HG02885 (cell line): ENCODE results near the gene TRPM2.
"Not testable (repeated sequence)": the region's sequence is repeated elsewhere in the genome, so short reads cannot be mapped to it uniquely, and the experiment has no call there.

Experiments
- ATAC-seq: cut with Tn5 transposase; IDR thresholded peaks from one replicate; pipeline ENCODE4 v1.9.1; 2021; ENCODE audit warnings: mild to moderate bottlenecking; ENCODE audit not compliant: unreplicated experiment, poor library complexity

The TRPM2 gene

DNA sequence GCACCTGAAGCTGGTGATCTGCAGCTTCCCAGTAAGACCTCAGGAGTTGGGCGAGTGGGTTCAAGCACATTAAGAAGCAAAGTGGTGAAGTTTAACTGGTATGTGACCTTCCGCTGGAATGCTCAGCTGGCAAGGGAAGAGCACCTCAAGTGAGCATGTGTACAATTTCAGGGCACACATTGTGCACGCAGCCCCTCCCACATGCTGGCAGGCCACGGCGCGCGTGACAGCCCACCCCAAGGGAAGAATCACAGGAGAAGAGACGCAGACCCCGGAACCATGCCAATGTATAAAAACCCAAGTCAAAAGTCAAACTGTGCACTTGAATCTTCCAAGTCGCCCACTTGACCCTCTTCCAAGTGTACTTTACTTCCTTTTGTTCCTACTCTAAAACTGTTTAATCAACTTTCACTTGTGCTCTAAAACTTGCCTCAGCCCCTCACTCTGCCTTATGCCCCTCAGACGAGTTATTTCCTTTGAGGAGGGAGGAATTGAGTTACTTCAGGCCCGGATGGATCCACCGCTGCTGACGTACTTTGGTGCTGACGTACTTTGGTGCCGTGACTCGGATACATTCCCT lies 121.9 kb downstream of the TRPM2 start:
- ATAC-seq = no peak

DNA sequence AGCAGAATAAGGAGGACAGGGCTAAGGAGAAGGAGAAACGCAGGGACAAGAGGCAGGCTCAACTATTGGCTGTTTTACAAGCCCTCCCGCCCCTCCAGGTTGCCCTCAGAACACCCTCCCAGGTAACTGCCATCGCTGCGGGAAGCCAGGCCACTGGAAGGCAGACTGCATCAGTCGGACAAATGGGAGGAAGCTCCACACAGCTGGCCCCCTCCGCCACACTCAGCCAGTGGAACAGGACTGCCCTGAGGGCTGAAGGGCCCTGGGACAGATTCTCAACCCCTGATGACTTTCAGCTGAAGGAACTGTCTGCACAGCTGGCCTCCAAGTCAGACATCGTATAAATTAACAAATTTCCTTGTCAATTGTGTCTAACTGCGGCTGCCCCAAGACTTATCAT lies 123.7 kb downstream of the TRPM2 start:
- ATAC-seq = no peak

DNA sequence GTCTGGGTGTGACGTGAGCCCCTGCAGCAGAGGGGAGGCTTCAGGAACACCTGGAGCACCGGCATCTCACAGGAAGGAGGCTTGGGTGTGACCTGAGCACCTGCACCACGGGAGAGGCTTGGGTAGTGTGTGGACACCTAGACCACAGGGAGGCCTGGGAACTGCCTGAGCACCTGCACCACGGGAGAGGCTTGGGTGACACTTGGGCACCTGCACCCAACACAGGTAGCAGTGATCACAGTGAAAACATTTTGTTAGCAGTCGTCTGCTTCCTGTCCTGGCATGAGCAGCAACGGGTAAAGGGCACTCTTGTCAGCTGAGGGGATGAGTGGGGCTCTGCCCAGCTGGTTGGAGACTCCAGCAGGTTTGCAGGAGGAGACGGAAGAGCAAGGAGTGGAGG lies 124.3 kb downstream of the TRPM2 start:
- no peak for ATAC-seq

DNA sequence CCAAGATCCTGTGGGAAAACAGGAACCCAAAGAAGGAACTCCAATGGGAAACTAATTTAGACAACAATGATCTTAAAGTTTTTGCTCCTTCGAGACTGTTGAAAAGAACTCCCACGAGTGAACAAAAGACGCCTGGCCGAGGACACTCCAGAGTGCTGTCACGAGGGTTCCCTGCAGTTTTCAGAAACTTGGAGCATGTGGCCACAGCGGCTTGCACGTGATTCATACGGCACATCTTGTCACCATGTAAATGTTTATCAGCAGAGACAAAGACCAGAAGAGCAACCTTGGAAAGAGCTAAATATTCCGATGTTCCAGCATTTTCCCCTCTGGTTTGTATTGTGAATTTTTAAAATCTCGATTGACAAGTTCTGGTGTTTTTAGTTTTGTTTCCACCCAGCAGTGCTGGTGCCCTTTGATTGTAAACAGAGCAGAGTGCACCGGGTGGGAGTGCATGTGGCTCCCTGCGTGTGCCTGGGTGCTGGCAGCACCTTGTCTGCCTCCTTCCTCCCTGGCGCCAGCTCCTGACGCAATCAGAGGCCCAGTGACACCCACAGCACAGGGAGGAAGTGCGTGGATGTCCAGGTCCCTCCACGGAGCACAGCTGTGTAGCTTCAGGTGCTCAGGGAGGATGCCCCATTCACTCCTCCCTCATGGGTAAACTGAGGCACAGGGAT lies 124.8 kb downstream of the TRPM2 start:
- no peak for ATAC-seq

DNA sequence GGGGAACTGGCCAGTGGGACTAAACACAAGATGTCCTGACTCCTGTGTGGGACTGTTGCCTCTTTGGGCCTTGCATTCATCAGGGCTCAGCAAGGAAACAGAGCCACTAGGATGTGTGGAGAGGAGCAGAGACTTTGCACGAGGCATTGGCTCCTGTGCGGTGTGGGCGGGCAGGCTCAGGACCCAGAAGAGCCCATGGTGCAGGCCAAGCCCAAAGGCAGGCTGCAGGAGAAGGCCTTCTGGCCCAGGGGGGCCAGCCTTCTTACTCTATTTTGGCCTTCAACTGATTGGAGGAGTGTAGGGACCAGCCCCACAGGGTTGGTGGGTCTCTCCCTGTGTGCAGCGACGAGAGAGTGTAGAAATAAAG lies 125.4 kb downstream of the TRPM2 start:
- no peak for ATAC-seq

DNA sequence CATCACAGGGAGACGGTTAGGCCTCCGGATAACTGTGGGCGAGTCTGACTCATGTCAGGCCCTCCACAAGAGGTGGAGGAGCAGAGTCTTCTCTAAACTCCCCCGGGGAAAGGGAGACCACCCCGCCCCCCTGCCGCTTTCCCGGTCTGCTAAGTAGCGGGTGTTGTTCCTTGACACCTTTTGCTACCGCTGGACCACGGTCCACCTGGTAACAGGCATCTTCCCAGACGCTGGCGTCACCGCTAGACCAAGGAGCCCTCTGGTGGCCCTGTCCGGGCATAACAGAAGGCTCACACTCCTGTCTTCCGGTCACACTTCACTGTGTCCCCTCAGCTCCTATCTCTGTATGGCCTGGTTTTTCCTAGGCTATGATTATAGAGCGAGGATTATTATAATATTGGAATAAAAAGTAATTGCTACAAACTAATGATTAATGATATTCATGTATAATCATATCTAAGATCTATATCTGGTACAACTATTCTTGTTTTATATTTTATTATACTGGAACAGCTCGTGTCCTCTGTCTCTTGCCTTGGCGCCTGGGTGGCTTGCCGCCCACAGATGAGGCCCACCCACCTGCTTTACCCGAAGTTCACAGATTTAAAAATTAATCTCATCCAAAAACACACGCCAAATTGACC lies 126.3 kb downstream of the TRPM2 start:
- ATAC-seq = not testable (repeated sequence)

DNA sequence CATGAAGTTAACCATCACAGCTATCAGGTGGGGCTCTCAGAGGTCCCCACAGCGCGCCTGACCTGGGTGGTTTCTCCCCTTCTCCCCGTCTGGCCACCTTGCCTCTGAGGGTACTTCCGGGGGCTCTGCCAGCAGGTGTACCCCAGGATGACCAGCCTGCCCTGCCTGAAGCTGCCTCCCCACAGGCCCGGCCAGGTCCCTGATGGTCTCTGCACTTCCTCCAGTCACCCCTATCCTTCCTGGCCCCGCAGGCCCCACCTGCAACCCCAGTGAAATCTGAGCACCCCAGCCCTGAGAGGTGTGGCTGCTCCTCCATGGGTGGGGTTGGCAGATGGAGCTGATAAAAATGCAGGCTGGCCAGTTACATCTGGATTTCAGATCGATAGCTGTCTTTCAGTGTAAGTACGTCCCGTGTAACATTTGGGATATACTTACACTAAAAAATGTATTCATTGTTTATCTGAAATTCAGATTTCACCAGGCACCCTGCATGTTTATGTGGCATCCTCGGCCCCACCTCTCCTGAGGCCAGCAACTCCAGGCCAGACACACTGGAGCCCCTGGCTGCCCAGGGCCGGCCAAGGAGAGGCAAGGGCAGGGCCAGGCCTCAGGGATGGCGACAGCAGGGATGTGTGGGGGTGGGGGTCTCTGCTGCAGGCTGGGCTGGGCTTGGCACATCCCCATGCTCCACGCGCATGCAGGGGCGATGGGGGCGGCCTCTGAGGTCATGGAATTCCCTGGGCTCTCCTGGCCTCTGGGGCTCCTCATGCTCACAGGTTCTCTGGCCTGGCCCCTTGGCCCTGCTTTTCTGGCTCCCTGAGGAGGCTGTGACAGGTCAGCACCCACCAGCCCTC lies 127.0 kb downstream of the TRPM2 start:
- ATAC-seq = no peak

DNA sequence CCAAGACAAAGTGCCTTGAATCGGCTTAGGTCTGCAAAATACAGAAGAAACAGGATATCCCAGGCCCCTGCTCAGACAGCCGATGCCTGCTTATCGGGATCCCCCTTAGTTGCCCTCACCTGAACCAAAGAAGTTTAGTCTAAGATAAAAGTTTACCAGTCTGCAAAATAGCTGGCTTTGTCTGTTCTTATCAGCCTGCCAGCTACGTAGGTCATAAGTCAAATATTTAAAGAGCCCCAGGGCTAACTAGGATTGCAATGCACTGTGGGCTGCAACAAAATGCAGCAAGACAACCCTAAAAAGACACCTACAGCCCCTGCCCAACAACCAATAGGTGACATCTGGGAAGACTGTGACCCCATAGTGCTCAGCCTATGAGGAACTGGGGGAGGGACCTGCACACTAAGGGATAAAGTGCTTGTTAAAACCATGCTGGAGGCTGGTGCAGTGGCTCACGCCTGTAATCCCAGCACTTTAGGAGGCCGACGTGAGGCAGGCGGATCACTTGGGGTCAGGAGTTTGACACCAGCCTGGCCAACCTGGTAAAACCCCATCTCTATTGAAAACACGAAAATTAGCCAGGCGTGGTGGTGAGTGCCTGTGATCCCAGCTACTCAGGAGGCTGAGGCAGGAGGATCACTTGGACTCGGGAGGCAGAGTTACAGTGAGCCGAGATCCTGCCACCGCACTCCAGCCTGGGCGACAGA lies 129.3 kb downstream of the TRPM2 start:
- ATAC-seq = no peak

DNA sequence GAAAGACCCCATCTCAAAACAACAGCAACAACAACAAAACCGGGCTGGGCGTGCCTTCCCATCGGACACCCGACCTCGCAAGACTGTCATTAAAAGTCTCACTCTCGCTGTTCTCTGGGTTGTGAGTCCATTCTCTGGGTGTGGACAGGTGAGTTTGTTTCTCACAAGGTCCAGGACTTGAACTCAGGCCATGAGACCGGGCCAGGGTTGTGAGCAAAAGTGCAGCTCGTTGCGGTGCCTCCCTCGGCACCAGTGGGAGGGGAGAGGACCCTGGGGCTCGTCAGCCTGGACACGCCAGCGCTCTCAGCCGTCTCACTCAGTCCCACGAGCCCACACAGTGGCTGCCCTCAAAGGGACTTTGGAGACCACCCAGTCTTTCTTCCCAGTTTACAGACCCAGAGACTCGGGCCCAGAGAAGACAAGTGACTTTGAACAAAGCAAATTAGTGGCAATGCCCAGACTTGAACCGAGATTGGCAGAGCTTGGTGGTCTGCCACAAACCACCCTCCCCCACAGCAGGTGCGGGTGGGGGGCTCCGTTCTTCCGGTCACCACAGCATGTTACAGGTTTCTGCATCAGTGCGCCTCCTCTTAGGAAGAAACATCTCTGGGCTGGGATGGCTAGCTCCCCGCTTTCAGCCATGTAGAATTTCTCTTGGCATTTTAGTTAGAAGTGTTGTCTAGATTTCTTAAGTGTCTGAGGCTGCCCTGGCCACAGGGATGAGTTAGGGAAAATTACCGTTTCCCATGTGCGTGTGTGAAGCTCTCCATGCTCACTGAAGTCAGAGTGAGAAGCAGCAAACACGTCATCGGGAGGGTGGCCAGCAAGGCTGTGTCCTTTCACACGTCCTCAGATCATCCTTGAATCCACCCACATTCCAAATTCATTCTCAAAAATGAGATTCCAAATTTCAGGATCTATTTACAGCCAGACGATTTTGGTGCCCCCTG lies 130.1 kb downstream of the TRPM2 start:
- no peak for ATAC-seq

DNA sequence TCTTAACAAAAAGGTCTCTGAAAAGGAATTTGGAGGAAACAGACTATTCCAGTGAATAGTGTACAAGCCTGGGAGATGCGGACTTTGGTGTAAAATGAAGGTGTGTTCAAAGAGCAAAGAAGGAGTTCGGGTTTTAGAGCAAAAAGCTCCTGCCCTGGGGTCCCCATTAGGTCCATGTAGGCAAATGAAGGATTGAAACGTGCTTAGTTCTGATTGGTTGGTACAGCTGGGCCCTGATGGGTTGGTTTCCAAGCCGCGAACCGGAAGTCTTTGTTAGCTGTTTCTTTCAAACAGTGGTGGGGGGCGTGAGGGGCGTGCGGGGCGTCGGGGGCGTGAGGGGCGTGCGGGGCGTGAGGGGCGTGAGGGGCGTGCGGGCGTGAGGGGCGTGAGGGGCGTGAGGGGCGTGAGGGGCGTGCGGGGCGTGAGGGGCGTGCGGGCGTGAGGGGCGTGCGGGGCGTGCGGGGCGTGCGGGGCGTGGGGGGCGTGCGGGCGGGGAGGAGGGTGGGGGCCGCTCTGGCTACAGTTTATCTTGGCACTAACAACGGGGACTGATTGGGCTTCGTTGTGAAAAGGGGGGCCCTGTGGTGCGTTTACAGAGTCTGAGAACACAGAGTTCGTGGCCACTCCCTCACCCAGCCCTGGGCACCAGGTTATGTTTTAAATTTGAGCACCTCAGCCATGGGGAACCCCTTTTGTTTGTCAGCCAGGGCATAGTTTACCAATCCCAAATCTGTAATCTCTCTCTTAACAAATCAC lies 131.3 kb downstream of the TRPM2 start:
- ATAC-seq = no peak

DNA sequence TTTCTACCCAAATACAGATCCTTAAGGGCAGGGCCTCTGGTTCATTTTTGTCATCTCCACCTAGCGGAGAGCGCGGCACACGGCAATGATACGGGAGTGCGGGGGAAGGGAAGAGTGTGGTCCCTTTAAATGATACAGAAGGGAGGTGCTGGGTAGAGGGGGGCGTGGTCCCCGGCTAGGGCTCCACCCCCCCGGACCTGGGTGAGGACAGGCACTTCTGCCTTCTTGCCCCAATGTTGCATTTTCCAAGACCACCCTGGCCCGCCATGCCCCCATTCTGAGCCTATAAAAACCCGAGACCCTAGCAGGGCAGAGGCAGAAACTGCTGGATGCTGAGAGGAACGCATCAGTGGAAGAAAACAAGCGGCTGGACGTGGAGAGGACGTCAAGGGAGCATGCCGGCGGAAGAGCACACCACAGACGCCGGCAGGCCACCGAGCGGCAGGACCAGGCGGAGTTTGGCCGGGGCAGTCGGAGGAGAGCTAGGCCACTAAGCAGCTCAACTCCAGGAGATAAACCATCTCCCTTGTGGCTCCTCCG lies 131.9 kb downstream of the TRPM2 start:
- no peak for ATAC-seq

DNA sequence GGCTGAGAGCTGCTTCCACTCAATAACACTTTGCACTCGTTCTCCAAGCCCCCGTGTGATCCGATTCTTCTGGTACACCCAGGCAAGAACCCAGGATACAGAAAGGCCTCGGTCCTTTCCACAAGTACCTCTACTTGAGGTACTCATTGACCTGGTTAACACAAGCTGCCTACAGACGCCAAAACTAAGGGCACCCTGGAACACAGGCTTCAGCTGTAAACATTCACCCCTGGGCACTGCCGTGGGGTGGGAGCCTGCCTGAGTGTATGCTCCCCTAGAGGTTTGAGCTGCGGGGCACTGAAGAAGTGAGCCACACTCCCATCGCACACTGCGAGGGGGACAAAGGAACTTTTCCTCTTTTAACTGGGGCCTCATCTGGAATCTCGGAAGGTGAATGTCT lies 132.4 kb downstream of the TRPM2 start:
- no peak for ATAC-seq

DNA sequence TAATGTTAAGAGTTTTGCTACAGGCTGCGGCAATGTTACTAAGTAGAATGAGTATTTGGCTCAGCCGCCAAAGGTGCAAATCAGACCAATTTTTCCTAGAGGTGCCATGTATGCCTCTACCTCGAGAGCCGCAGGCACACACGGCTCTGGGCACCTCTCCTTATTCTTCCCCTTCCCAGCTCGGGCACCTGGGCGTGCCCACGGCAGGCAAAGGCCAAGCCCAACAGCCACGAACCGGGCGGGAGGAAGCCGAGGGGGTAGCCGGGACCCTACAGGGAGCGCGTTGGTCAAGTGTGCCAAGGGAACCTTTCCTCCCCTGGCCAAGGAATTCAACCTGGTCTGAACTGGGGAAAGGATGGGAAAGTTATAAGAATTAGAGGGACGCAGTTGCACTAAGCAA lies 132.9 kb downstream of the TRPM2 start:
- no peak for ATAC-seq

DNA sequence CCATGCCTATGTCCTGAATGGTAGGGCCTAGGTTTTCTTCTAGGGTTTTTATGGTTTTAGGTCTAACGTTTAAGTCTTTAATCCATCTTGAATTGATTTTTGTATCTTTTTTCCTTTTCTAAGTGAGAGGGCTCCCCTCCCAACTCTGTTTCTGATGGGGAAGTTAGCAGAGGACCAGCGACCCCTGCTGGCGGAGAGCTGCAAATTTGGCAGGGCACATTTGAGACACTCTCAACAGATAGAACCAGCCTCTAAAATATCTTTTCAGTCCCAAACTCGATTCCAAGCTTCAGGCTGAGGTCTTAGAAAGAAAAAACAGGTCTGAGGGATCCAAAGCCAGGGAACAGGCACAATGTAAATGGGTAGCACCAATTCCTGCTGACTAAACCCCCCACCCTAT lies 134.4 kb downstream of the TRPM2 start:
- ATAC-seq = no peak

DNA sequence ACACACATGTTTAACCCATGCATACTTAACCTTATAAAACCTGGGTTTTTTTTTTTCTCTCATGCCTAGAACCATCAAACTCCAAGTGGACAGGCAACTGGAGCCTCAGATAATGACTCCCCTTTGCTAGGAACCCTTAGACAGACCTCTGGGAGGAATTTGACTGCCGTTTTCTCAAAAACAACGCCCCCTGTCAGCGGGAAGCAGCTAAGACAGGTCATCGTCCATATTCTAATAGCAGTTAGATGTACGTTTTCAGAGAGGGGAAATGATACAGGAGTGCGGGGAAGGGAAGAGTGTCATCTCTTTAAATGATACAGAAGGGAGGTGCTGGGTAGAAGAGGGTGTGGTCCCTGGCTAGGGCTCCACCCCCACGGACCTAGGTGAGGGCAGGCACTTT lies 136.5 kb downstream of the TRPM2 start:
- no peak for ATAC-seq

DNA sequence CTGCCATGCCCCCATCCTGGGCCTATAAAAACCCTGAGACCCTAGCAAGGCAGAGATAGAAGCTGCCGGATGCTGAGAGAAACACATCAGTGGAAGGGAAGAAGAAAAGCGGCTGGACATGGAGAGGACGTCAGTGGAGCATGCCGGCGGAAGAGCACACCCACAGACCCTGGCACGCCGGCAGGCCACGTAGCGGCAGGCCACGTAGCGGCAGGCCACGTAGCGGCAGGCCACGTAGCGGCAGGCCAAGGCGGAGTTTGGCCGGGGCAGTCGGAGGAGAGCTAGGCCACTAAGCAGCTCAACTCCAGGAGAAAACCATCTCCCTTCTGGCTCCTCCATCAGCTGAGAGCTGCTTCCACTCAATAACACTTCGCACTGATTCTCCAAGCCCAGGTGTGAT lies 137.0 kb downstream of the TRPM2 start:
- ATAC-seq = no peak

DNA sequence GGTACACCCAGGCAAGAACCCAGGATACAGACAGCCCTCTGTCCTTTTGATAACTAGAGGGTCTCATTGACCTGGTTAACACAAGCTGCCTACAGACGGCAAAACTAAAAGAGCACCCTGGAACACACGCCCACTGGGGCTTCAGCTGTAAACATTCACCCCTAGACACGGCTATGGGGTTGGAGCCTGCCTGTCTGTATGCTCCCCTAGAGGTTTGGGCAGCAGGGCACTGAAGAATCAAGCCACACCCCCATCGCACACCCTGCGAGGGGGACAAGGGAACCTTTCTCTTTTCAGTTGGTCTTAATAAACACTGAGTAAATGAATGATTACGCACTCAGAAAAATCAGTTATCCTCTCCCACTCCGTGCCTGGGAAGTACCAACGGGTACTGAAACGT lies 137.4 kb downstream of the TRPM2 start:
- no peak for ATAC-seq
